Coronary artery (tissue), 2 donors: ENCODE measurements around the gene CSK.

Source experiments
- DNase-seq: peaks from one replicate; pipeline ENCODE4 v3.0.0-alpha.2; 2017; ENCODE audit warnings: low spot score
- H3K27ac ChIP-seq, 2 donors: fragments of 200-600 bp; sonication (generic); one replicate each; pipeline ENCODE4 v1.5.1; 2016 to 2019
- H3K4me3 ChIP-seq: fragments of 200-600 bp; sonication (generic); 2 replicates; pipeline ENCODE4 v1.5.1; 2016; ENCODE audit warnings: mild to moderate bottlenecking, moderate library complexity
- TF ChIP-seq, protein P1 (sequence below): fragments of 200-600 bp; sonication (generic); IDR thresholded peaks from one replicate; pipeline ENCODE4 v1.5.1; 2019; ENCODE audit warnings: antibody characterized with exemption

CSK gene

DNA sequence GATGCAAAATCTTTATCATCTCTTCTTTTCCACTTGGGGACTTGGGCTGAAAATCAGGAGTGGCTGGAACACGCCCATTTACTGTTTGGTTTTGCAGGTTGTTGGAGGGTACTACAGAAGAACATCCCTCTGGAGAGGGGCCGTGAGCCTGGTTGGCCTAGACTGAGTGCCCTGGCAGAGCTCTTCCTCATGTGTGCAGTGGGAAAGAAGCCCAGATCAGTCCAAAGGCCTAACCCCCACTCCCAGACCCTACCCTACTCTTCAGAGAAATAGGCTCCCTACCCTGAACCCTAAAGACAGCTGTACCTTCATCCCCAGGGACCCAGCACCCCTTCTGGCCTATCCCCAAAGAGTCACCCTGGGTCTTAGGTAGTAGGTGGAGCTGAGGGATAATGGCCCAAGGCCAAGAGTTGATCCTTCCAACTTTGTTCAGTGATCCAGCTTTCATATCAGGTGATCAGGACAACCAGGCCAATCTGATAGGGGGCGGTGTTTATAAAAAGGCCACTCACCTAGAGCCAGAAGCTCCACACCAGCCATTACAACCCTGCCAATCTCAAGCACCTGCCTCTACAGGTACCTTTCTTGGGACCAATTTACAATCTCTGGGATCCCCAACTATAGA, 33.4 kb upstream of the CSK start, which contains the start of gene CYP1A2:
Gene CYP1A2 (plus strand): TSS at position 524 of the 625 bp plus-strand sequence. CDS start 894 bp downstream, outside the sequence.
- TF ChIP-seq, protein P1, sequence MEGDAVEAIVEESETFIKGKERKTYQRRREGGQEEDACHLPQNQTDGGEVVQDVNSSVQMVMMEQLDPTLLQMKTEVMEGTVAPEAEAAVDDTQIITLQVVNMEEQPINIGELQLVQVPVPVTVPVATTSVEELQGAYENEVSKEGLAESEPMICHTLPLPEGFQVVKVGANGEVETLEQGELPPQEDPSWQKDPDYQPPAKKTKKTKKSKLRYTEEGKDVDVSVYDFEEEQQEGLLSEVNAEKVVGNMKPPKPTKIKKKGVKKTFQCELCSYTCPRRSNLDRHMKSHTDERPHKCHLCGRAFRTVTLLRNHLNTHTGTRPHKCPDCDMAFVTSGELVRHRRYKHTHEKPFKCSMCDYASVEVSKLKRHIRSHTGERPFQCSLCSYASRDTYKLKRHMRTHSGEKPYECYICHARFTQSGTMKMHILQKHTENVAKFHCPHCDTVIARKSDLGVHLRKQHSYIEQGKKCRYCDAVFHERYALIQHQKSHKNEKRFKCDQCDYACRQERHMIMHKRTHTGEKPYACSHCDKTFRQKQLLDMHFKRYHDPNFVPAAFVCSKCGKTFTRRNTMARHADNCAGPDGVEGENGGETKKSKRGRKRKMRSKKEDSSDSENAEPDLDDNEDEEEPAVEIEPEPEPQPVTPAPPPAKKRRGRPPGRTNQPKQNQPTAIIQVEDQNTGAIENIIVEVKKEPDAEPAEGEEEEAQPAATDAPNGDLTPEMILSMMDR: no peak
- DNase-seq: no peak
- H3K4me3 ChIP-seq: no peak within 1 kb of the TSS

DNA sequence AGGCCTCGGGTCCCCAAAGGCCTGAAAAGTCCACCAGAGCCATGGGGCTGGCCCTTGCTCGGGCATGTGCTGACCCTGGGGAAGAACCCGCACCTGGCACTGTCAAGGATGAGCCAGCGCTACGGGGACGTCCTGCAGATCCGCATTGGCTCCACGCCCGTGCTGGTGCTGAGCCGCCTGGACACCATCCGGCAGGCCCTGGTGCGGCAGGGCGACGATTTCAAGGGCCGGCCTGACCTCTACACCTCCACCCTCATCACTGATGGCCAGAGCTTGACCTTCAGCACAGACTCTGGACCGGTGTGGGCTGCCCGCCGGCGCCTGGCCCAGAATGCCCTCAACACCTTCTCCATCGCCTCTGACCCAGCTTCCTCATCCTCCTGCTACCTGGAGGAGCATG, 32.0 kb upstream of the CSK start:
- H3K4me3 ChIP-seq: no peak overlapping the region
- TF ChIP-seq, protein P1: no peak
- no peak for DNase-seq
- no peak overlapping the region for H3K27ac ChIP-seq

More for the DNA sequence above, 33.4 kb upstream of the CSK start, which contains the start of gene CYP1A2:
- no peak within 1 kb of the TSS for H3K27ac ChIP-seq

DNA sequence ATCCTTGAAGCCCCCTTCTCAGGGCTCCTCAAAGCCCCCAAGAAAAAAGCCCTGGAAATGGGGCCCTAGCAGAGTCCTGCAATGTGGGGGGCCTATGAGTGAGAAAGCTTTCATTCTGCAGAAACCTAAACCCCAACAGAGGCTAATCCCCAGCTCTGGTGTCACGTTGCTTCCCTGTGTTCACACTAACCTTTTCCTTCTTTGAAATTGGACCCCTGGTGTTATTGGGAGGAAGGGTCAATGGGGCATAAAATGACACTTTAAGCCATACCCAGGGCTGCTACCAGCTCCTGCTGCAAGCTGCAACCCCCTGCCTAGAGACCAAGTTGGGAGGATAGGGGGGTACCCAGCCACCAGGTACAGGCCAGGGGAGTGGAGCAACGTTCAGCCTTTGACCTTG, 31.1 kb upstream of the CSK start:
- TF ChIP-seq, protein P1: no peak
- Histone ChIP-seq H3K27ac (no peak overlapping the region), H3K4me3 (no peak overlapping the region)
- no peak for DNase-seq

DNA sequence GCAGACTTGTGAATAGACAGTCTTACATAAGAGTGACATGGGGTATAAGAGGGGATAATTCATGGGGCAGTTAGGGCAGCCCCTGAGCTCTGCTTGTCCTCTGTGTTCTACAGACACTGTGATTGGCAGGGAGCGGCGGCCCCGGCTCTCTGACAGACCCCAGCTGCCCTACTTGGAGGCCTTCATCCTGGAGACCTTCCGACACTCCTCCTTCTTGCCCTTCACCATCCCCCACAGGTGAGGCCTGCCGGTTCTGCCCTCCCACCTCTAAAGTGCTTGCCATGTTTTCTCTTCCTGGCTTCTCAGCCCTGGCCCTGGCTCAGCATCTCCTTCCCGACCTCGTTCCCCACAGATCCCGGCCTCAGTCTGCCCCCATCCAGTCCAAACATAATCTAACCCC, 29.9 kb upstream of the CSK start:
- Histone ChIP-seq H3K27ac (no peak overlapping the region), H3K4me3 (no peak overlapping the region)
- TF ChIP-seq, protein P1: no peak
- no peak for DNase-seq

DNA sequence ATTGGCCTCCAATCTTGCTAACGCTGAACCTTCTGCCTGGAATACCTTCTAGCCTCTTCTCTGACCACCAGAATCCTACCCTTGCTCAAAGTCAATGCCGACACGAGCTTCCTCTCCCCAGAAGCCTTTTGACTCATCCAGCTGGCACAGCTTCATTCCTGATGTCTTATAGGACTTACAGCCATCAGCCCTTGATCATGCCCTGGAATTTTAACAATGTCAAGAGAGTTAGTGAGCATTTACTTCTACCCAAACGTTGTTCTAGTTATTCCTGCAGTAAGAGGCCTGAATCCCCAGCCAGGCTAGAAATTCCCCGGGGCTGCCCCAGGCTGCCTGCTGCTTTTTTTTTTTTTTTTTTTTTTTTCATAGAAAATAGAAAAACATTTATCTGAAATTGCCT, 29.3 kb upstream of the CSK start:
- no peak for DNase-seq
- TF ChIP-seq, protein P1: no peak
- Histone ChIP-seq H3K4me3 (no peak overlapping the region), H3K27ac (no peak overlapping the region)

DNA sequence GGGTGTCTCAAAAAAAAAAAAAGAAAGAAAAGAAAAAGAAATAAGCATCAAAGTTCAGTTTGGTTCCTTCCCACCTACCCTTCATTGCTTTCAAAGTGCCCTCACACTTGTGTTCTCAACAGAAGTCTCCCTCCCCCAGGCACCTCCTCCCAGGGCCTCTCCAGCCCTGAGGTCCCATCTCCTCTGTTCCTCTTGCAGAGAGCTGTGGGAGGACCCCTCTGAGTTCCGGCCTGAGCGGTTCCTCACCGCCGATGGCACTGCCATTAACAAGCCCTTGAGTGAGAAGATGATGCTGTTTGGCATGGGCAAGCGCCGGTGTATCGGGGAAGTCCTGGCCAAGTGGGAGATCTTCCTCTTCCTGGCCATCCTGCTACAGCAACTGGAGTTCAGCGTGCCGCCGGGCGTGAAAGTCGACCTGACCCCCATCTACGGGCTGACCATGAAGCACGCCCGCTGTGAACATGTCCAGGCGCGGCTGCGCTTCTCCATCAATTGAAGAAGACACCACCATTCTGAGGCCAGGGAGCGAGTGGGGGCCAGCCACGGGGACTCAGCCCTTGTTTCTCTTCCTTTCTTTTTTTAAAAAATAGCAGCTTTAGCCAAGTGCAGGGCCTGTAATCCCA, 27.2 kb upstream of the CSK start:
- DNase-seq: no peak
- Histone ChIP-seq H3K27ac (no peak overlapping the region), H3K4me3 (no peak overlapping the region)
- TF ChIP-seq, protein P1: no peak

DNA sequence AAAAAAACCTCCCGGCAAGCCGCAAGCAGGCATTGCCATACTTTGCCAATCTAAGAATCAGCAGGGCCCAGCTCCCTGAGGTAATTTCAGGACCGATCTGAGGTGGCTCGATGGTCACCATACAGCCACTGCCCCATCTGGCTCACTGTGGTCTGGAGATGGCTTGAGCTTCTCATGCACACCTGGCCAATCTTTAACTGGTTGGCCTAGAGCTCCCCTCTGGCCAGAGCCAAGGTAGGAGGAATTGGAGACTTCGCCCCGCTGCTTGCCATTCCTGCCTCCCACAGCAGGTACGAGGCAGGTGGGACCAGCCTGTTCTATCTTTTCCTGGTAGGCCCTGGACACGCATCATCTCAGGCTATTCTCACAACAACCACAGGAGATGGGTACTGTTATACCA, 23.1 kb upstream of the CSK start:
- TF ChIP-seq, protein P1: no peak
- DNase-seq: no peak
- Histone ChIP-seq H3K4me3 (no peak overlapping the region), H3K27ac (no peak overlapping the region)
